Smooth muscle cell (in vitro differentiated cells): ENCODE measurements around the gene TMEM109. TPM values are rescaled to one million over a fixed set of nuclear protein-coding genes. Genes with fewer than 3 reads are reported as not detected.

Source experiments
- DNase-seq: peaks from one replicate; lab custom pipeline; 2025; ENCODE audit not compliant: unreplicated experiment; lab: John Stamatoyannopoulos, UW
- H2AFZ ChIP-seq: fragments of 200-600 bp; sonication (generic); 2 replicates; pipeline ENCODE4 v1.6.0; 2016; ENCODE audit warnings: antibody characterized with exemption, low read depth, mild to moderate bottlenecking
- H3F3A ChIP-seq: fragments of 200-600 bp; sonication (generic); 2 replicates; pipeline ENCODE4 v1.6.0; 2017; ENCODE audit warnings: antibody characterized with exemption, low read depth
- H3K27ac ChIP-seq: fragments of 200-600 bp; sonication (generic); 2 replicates; pipeline ENCODE4 v1.5.1; 2016; ENCODE audit warnings: low read depth, mild to moderate bottlenecking
- H3K27me3 ChIP-seq: fragments of 200-600 bp; sonication (generic); 2 replicates; pipeline ENCODE4 v1.6.1; 2016; ENCODE audit warnings: low read depth, mild to moderate bottlenecking
- H3K36me3 ChIP-seq: fragments of 200-600 bp; sonication (generic); 2 replicates; pipeline ENCODE4 v1.5.1; 2016; ENCODE audit warnings: low read depth
- H3K4me1 ChIP-seq: fragments of 200-600 bp; sonication (generic); 2 replicates; pipeline ENCODE4 v1.5.1; 2016; ENCODE audit warnings: low read depth
- H3K4me2 ChIP-seq: fragments of 200-600 bp; sonication (generic); 2 replicates; pipeline ENCODE4 v1.6.0; 2016; ENCODE audit warnings: mild to moderate bottlenecking
- H3K4me3 ChIP-seq: fragments of 200-600 bp; sonication (generic); 2 replicates; pipeline ENCODE4 v1.5.1; 2016; ENCODE audit warnings: mild to moderate bottlenecking
- H3K79me2 ChIP-seq: fragments of 200-600 bp; sonication (generic); 2 replicates; pipeline ENCODE4 v1.6.0; 2016; ENCODE audit warnings: low read depth, mild to moderate bottlenecking
- H3K9ac ChIP-seq: fragments of 200-600 bp; sonication (generic); 2 replicates; pipeline ENCODE4 v1.6.0; 2016; ENCODE audit warnings: low read depth
- H3K9me3 ChIP-seq: fragments of 200-600 bp; sonication (generic); replicated peaks from 2 replicates; pipeline ENCODE4 v1.5.1; 2016; ENCODE audit warnings: low read depth
- H4K20me1 ChIP-seq: fragments of 200-600 bp; sonication (generic); 2 replicates; pipeline ENCODE4 v1.6.0; 2016; ENCODE audit warnings: low read depth
- CTCF ChIP-seq: fragments of 200-600 bp; sonication (generic); IDR thresholded peaks from 2 replicates; pipeline ENCODE4 v1.5.1; 2017; ENCODE audit warnings: borderline replicate concordance, mild to moderate bottlenecking, antibody characterized with exemption; ENCODE audit not compliant: insufficient read depth, poor library complexity, severe bottlenecking
- WGBS: methylation state at CpG from one replicate; pipeline ENCODE4 v1.1.7; 2016; ENCODE audit warnings: low lambda C conversion rate; 5-methylcytosine and 5-hydroxymethylcytosine counted together
- polyA plus RNA-seq: library from polyadenylated mRNA; unstranded; fragments of >200 nt; fragmentation: Nextera tagmentation; extraction: Ambion mirVana; gene quantifications from 2 replicates; pipeline ENCODE4 v1.2.1, GENCODE V29; 2016
- total RNA-seq: library from RNA; depleted of rRNA; stranded (reverse); fragments of >200 nt; gene quantifications from 2 replicates; pipeline ENCODE4 v1.2.3, GENCODE V29; 2014

TMEM109 gene
- total and polyA plus RNA-seq, 2 experiments from 2014 or later, result 19.8 to 107 TPM

- H2AFZ ChIP-seq, result no peak overlapping the region
- peaks cover 40% of the 10 kb centered on the region for H3K27me3 ChIP-seq
- no peaks in the 10 kb centered on the region for H3K9me3 ChIP-seq
- H3K36me3 ChIP-seq, result no peaks in the 10 kb centered on the region
- H3K27ac ChIP-seq, result no peak overlapping the region
- H3K79me2 ChIP-seq, result no peaks in the 10 kb centered on the region
- WGBS, result 23% methylated on average over 2 of the region's 2 CpGs
- TF ChIP-seq CTCF, result no peak
- no peaks in the 10 kb centered on the region for H4K20me1 ChIP-seq
- no peak overlapping the region for H3K4me2 ChIP-seq
- H3K4me3 ChIP-seq, result no peak overlapping the region
- H3K4me1 ChIP-seq, result peaks cover 6% of the 10 kb centered on the region
- no peak overlapping the region for H3K9ac ChIP-seq
- DNase-seq, result no peak
- no peaks in the 10 kb centered on the region for H3F3A ChIP-seq
These were observed 33.7 kb downstream of the TMEM109 start for GRCh38 chr11:60947700-60948099.

- Histone ChIP-seq H3K4me2 (no peak overlapping the region), H3K36me3 (no peaks in the 10 kb centered on the region), H3K4me3 (no peak overlapping the region), H3K27ac (no peak overlapping the region), H3F3A (no peaks in the 10 kb centered on the region), H4K20me1 (no peaks in the 10 kb centered on the region), H3K9ac (no peak overlapping the region), H3K9me3 (no peaks in the 10 kb centered on the region), H3K27me3 (peaks cover 43% of the 10 kb centered on the region), H3K79me2 (no peaks in the 10 kb centered on the region), H2AFZ (no peak overlapping the region), H3K4me1 (peaks cover 6% of the 10 kb centered on the region)
- no peak for TF ChIP-seq CTCF
- no peak for DNase-seq
- WGBS, result 80% methylated on average over 5 of the region's 5 CpGs
These were observed 34.3 kb downstream of the TMEM109 start for GRCh38 chr11:60948250-60948649.

- Histone ChIP-seq H3K4me3 (no peak overlapping the region), H3F3A (no peaks in the 10 kb centered on the region), H4K20me1 (no peaks in the 10 kb centered on the region), H3K36me3 (no peaks in the 10 kb centered on the region), H3K9me3 (no peaks in the 10 kb centered on the region), H3K27me3 (peaks cover 47% of the 10 kb centered on the region), H3K9ac (no peak overlapping the region), H3K27ac (no peak overlapping the region), H2AFZ (no peak overlapping the region), H3K4me1 (peaks cover 6% of the 10 kb centered on the region), H3K79me2 (no peaks in the 10 kb centered on the region), H3K4me2 (no peak overlapping the region)
- no peak for DNase-seq
- 86% methylated on average over 6 of the region's 6 CpGs for WGBS
- no peak for TF ChIP-seq CTCF
These were observed 36.1 kb downstream of the TMEM109 start for GRCh38 chr11:60950024-60950423.

- Histone ChIP-seq H3K27ac (no peak overlapping the region), H3K4me3 (no peak overlapping the region), H4K20me1 (no peaks in the 10 kb centered on the region), H2AFZ (no peak overlapping the region), H3K4me1 (peaks cover 6% of the 10 kb centered on the region), H3K27me3 (peaks cover 47% of the 10 kb centered on the region), H3K79me2 (no peaks in the 10 kb centered on the region), H3K4me2 (peak overlapping the region; percentile 78), H3F3A (no peaks in the 10 kb centered on the region), H3K9ac (no peak overlapping the region), H3K36me3 (no peaks in the 10 kb centered on the region), H3K9me3 (no peaks in the 10 kb centered on the region)
- no peak for TF ChIP-seq CTCF
- WGBS, result 11% methylated on average over 64 of the region's 86 CpGs
- no peak for DNase-seq
These were observed 37.1 kb downstream of the TMEM109 start for GRCh38 chr11:60950933-60951605.
